ENCODE data around the gene C2CD3.

Gene C2CD3

GRCh38 chr11:74205181-74205580, 34.4 kb upstream of the C2CD3 start:
- no peak overlapping the region for H3K4me3 ChIP-seq (replicated peaks; ENCODE audit: low read depth, low read length)
- DNase-seq (ENCODE audit: extremely low read depth, low read depth): no peak
- TF ChIP-seq, protein P1, sequence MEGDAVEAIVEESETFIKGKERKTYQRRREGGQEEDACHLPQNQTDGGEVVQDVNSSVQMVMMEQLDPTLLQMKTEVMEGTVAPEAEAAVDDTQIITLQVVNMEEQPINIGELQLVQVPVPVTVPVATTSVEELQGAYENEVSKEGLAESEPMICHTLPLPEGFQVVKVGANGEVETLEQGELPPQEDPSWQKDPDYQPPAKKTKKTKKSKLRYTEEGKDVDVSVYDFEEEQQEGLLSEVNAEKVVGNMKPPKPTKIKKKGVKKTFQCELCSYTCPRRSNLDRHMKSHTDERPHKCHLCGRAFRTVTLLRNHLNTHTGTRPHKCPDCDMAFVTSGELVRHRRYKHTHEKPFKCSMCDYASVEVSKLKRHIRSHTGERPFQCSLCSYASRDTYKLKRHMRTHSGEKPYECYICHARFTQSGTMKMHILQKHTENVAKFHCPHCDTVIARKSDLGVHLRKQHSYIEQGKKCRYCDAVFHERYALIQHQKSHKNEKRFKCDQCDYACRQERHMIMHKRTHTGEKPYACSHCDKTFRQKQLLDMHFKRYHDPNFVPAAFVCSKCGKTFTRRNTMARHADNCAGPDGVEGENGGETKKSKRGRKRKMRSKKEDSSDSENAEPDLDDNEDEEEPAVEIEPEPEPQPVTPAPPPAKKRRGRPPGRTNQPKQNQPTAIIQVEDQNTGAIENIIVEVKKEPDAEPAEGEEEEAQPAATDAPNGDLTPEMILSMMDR (IDR thresholded peaks at IDR 0.05; ENCODE audit: low read depth, low read length, missing control alignments): no peak

DNA sequence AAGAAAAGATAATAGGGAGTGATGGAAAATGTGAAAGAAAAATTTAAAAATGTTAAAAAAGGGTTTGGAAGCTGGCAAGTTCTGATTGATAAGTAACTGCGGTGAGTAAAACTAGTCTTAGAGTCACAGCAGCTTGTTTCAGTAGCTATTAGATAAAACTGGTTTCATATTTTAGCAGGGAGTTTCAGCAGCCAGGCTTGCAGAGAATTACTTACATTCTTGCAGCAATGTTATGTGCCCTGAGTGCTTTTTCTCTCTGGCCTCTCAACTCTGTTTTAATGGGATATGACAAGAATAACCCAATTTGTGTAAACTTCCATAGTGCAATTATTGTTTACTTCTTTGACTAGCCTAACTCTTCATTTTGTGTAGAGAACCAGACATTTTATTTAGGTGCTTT, 33.9 kb upstream of the C2CD3 start:
- no peak for DNase-seq (ENCODE audit: extremely low read depth, low read depth)
- TF ChIP-seq, protein P1 (IDR thresholded peaks at IDR 0.05; ENCODE audit: low read depth, low read length, missing control alignments): no peak
- no peak overlapping the region for H3K4me3 ChIP-seq (replicated peaks; ENCODE audit: low read depth, low read length)

GRCh38 chr11:74203966-74204365, 33.2 kb upstream of the C2CD3 start:
- DNase-seq (ENCODE audit: extremely low read depth, low read depth): no peak
- no peak overlapping the region for H3K4me3 ChIP-seq (replicated peaks; ENCODE audit: low read depth, low read length)
- TF ChIP-seq, protein P1 (IDR thresholded peaks at IDR 0.05; ENCODE audit: low read depth, low read length, missing control alignments): no peak

DNA sequence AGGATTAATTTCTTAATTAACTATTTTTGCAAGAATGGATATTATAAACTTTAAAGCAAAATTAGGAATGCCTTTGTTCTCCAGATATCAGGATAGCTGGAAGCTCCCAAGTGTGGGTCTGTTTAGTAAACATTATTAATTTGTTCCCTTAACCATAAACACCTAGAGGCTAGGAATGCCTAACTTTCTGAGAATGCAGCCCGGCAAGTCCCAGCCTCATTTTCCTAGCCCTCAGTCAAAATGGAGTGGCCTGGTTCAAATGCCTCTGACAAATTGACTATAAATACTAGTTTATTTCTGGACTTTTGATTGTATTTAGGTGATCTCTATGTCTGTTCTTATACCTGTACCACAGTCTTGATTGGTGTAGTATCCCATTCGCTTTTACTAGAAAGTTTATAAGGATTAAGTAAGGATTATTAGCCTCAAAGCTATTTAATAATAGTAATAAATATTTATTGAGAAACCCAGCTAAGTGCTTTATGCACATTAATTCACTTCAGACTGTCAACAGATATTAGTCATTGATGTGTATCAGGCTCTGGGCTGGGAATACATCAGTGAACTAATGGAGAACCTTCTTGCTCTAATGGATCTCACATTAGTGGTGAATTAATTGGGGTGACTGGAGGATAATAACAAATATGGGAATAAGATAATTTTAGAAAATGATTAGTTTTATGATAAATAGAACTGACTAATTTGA, 26.1 kb upstream of the C2CD3 start:
- TF ChIP-seq, protein P1 (IDR thresholded peaks at IDR 0.05; ENCODE audit: low read depth, low read length, missing control alignments): no peak
- H3K4me3 ChIP-seq (replicated peaks; ENCODE audit: low read depth, low read length): no peak overlapping the region
- DNase-seq (ENCODE audit: extremely low read depth, low read depth): no peak

- no peak for DNase-seq (ENCODE audit: extremely low read depth, low read depth)
- H3K4me3 ChIP-seq (replicated peaks; ENCODE audit: low read depth, low read length): no peak overlapping the region
These were observed 25.0 kb upstream of the C2CD3 start for GRCh38 chr11:74195828-74196227.

DNA sequence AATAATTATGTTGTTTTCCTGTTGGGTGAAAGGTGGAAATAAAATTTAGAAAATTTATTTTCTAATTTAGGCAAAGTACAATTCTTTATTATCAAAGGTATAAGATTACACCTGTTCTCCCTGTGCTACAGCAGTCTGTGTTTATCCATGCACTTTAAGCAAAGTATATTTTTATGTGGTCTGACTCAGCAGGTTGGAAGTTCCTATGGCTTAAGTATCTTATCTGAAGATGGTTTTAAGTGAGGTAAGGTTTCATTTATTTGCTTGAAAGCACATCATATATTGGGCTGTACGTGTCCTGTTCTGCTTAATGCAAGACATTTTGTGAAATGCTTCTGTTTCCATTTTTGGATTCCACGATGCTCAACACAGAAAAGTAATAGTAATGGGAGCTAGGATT, 14.9 kb upstream of the C2CD3 start:
- H3K4me3 ChIP-seq (replicated peaks; ENCODE audit: low read depth, low read length): no peak overlapping the region
- peak; percentile 12 for DNase-seq (ENCODE audit: extremely low read depth, low read depth)
- TF ChIP-seq, protein P1 (IDR thresholded peaks at IDR 0.05; ENCODE audit: low read depth, low read length, missing control alignments): no peak

More at GRCh38 chr11:74195828-74196227, 25.0 kb upstream of the C2CD3 start:
- TF ChIP-seq, protein P1 (IDR thresholded peaks at IDR 0.05; ENCODE audit: low read depth, low read length, missing control alignments): no peak

- TF ChIP-seq, protein P1 (IDR thresholded peaks at IDR 0.05; ENCODE audit: low read depth, low read length, missing control alignments): no peak
- H3K4me3 ChIP-seq (replicated peaks; ENCODE audit: low read depth, low read length): no peak overlapping the region
- DNase-seq (ENCODE audit: extremely low read depth, low read depth): no peak
These were observed 14.5 kb upstream of the C2CD3 start for GRCh38 chr11:74185285-74185684.

All from HFF-Myc (cell line).